HG03095 (cell line): ENCODE measurements around the gene ANKRD34A.
"Not testable (repeated sequence)": the region's sequence is repeated elsewhere in the genome, so short reads cannot be mapped to it uniquely, and the experiment has no call there.

Source experiments
- ATAC-seq: cut with Tn5 transposase; IDR thresholded peaks from one replicate; pipeline ENCODE4 v1.9.1; 2021; ENCODE audit warnings: moderate library complexity; ENCODE audit not compliant: unreplicated experiment

The ANKRD34A gene

DNA sequence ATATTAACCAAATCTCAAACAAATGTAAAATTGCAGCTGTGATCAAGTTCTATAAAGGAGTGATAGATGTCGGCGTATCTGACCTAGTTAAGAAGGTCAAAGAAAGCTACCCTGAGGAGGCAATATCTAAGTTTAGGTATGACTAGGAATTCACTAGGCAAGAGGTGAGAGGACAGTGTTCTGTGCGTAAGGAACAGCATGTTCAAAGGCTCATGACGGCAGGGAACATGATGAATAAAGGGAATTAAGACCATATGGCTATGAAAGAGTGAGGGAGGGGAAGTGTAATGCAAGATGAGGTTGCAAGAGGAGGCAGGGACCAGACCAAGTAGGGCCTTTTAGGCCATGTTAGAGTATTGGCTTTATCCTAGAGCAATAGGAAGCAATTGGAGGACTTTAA lies 15.2 kb downstream of the ANKRD34A start:
- no peak for ATAC-seq

DNA sequence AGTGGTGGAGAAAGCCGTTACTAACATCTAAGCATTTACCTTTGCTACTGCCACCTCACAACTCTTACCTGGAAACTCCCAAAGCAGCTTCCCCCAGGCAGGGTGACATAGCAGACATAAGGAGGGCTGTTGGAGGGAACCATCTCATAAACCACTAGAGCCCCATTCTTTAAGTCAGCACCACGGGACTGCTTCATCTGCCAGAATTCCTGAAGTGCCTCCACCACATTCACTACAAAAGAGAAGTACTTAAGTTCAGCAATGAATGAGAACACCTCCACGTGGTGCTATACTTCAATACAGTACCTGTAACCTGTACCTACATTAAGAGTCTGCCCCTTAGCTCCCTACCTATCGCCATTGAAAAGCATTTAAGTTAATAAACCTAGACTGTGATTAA lies 16.8 kb downstream of the ANKRD34A start:
- no peak for ATAC-seq

DNA sequence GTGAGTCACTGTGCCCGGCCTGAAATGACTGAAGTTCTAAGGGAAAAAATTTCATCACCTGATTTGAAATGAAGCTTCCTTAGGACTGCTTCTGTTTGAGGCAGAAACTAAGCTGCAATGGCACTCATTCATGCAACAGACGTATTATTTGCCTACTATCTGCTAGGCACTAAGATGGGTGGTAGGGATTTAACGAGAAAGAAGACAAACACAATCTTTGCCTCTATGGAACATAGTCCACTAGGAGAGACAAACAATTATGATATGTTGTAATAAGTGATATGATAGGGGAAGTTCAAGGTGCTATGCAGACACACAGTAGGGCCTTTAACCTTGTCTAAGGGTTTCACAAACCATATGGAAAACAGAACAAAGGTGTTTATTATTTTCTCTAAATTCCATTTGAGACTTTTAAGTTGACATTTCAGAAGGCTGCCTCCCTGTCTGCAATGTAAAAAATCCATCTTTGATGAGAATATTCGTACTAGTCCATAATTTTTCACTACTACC lies 17.8 kb downstream of the ANKRD34A start:
- no peak for ATAC-seq

DNA sequence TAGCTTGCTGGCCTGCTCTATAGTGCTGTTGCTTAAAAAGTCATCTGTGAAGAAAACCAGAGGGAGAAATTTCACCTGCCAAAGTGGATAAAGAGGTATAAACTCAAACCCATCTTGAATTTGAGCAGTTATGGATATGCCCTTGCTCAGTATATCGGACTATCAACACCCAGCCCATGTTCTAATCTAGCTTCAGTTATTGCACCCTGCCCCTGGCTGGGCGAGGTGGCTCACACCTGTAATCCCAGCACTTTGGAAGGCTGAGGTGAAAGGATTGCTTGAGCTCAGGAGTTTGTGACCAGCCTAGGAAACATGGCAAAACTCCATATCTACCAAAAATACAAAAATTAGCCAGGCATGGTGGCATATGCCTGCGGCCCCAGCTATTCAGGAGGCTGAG lies 19.8 kb downstream of the ANKRD34A start:
- no peak for ATAC-seq

DNA sequence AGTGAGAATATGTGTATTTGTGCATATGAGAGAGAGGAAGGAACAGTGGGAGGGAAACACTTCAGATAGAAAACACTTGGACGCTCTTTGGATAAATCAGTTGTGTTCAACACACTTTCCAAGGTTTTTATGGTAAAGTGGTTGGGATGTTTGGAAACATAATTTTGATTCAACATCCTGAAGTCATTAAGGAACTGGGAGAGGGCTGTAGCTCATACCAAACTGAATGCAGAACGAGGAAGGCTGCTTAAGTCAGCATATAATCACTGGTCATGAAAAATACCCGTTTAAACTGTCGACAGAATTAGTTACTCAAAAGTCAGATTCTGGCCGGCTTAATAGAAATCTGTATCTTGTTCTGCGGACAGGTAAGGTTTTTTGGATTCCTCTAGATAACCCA lies 21.5 kb downstream of the ANKRD34A start:
- no peak for ATAC-seq

DNA sequence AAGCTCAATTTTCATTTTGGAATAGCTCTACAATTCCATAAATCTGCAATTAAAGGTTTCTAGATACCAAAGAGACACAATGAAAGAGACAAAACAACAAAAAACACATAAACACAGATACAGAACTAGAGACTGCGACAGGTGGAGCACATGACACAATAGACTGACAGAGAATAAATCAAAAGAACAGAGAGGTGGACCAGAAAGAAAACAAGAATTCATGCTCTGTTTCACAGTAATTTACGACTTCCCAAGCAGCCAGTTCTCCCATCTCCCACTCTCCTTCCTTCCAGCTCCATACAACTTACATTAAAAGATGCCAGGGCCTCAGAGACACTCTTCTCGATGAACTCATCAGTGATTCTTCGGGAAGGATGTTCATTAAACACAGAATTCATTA lies 22.0 kb downstream of the ANKRD34A start:
- ATAC-seq: no peak

DNA sequence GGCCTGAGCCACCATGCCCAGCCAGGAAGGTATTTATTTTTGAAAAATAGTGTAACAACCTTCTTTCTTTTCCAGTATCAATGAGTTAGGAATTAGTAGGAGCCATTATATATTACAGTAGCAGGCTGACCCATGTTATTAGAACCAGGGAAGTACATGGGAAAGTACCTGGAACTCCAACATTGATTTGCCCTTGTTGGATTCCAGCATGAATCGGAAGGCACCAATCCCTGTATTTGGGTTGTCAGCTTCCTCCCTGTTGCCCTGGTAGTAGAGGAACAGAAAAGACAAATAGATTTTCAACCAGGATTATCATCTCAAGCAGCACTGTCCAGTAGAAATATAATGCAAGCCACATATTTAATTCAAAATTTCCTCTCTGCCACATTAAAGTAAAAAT lies 26.9 kb downstream of the ANKRD34A start:
- no peak for ATAC-seq

DNA sequence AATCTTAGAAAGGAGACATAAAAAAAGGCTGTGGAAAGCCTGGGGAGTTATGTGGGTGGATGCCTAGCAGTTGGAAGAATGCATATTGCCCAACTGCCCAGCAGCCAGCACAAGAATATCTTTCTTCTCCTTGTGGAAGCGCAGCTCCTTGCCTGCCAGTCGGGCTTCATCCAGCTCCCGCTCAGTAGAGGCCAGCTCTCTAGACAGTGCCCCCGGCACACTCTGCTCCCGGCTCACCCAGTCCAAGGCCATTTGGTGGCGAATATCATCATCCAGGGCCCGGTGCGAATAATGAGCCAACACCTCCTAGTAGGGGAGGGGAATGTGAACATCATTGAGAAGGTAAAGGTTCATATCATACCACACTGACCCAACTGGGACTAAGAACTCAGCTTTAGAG lies 28.1 kb downstream of the ANKRD34A start:
- ATAC-seq: no peak

DNA sequence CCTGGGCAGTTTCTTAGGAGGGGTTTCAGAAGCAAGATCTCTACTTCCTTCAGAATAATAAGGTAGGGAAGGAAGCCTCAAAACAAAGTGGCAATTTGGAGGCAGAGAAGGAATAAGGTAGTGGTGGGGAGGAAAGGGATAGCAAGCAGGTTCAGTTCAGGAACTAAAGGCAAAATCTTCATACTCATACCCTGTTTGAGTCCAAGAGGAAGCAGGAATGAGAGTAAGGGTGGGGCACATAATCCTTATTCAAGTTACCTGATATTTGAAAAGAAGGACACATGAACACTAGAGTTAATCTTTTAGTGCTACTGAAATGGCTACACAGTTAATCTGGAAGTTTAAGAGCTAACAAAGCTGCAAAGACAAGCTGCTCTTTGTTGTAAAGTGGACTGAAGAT lies 28.7 kb downstream of the ANKRD34A start:
- ATAC-seq: no peak

DNA sequence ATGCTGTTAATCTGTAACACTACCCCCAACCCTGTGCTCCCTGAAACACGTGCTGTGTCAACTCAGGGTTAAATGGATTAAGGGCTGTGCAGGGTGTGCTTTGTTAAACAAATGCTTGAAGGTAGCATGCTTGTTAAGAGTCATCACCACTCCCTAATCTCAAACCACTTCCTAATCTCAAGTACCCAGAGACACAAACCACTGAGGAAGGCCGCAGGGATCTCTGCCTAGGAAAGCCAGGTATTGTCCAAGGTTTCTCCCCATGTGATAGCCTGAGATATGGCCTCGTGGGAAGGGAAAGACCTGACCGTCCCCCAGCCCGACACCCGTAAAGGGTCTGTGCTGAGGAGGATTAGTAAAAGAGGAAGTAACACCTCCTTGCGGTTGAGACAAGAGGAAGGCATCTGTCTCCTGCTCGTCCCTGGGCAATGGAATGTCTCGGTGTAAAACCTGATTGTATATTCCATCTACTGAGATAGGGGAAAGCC lies 31.8 kb downstream of the ANKRD34A start:
- not testable (repeated sequence) for ATAC-seq

DNA sequence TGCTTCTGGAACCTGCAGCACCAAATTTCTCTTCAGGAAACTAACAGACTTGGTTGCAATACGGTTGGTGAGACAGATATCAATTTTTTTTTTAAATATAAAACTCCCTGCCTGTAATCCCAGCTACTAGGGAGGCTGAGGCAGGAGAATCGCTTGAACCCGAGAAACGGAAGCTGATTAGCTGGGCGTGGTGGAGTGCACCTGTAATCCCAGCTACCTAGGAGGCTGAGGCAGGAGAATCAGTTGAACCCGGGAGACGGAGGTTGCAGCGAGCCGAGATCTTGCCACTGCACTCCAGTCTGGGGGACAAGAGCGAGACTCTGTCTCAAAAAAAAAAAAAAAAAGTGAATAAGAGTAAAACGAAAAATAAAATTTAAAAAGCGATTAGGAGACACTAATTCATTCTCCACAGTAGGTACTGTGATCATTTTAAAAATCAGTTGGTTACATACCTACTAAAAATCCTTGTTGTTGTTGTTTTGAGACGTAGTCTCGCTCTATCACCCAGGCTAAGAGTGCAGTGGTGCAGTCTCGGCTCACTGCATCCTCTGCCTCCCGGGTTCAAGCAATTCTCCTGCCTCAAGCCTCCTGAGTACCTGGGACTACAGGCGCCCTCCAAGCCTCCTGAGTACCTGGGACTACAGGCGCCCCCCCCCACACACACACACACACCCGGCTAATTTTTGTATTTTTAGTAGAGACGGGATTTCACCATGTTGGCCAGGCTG lies 36.3 kb downstream of the ANKRD34A start:
- no peak for ATAC-seq

DNA sequence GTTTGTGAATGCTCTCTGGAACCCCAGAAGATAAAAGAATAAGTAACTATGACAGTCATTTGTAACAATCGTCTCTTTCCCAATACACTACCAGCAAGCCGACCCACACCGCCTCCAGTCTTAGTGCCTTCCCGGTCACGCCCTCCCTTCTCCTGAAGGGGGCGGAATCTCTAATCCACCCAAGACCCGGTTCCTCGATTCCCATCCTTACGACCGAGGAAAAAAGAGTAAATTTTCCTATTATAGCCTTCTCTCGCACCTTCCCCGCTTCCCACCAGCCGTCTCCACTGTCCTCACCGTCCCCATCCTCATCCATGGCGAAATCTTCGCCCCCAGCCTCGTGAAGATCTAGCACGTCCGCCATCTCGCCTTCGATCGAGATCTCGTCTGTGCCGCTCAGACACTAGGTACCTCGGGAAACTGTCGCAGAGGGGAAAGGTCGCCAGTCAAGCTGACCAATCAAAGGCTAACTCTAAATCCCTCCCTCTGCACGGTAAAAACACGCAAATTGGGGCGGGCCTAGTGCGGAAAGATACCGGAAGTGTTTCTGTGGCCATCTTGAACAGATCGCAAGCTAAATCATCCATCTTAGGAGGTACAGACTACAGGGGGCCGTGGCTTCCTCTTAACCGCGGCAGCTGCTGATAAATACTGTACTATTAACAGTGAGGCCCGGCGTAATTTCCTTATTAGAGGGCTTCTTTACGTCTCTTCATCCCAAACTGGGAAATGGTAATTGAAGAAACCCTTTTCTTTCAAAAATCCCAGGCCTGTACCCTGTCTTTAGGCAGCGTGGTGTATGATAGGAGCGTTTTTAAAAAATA lies 37.1 kb downstream of the ANKRD34A start, which contains the start of gene RBM8A:
Gene RBM8A (minus strand): TSS at position 422 of the 824 bp plus-strand sequence. CDS start 58 bp downstream, at position 364.
- peak; percentile 90 for ATAC-seq

DNA sequence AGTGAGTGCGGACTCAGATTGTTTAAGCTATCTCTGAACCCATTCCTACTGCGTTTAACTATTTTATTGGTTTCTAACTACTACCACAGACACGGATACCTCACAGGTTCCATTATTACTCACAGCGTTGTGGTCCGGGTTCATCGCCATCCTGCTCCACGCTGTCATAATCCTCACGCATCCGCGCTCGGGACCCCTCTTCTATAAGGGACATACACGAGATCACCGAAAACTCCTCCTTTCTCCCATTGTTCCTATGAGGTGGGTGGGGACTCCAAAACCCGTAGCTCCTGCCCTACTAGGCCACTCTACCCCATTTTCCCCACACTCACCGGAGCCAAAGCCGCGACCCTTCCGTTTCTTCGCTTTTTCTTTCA lies 37.7 kb downstream of the ANKRD34A start:
- no peak for ATAC-seq

DNA sequence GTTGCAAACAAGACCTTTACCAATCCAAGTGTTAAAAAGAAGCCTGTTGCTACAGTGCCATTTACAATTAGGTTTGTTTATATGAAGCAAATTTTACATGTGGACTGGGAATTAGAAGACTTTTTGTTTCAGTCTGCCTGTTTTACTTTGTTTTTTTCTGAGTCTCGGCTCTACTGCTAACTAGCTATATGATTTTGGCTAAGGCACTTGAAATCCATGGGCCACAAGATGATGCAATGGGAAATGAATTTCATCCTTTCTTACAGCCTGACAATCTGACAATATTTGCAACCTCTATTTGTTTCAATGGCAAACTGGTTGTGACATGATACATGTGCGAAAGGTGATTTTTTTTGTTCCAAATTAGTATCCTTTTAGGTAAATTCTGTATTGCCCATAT lies 42.1 kb downstream of the ANKRD34A start:
- no peak for ATAC-seq

DNA sequence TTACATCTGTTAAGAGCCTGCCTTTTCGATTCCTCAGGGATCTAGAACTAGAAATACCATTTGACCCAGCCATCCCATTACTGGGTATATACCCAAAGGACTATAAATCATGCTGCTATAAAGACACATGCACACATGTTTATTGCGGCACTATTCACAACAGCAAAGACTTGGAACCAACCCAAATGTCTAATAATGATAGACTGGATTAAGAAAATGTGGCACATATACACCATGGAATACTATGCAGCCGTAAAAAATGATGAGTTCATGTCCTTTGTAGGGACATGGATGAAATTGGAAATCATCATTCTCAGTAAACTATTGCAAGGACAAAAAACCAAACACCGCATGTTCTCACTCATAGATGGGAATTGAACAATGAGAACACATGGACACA lies 44.1 kb downstream of the ANKRD34A start:
- not testable (repeated sequence) for ATAC-seq

DNA sequence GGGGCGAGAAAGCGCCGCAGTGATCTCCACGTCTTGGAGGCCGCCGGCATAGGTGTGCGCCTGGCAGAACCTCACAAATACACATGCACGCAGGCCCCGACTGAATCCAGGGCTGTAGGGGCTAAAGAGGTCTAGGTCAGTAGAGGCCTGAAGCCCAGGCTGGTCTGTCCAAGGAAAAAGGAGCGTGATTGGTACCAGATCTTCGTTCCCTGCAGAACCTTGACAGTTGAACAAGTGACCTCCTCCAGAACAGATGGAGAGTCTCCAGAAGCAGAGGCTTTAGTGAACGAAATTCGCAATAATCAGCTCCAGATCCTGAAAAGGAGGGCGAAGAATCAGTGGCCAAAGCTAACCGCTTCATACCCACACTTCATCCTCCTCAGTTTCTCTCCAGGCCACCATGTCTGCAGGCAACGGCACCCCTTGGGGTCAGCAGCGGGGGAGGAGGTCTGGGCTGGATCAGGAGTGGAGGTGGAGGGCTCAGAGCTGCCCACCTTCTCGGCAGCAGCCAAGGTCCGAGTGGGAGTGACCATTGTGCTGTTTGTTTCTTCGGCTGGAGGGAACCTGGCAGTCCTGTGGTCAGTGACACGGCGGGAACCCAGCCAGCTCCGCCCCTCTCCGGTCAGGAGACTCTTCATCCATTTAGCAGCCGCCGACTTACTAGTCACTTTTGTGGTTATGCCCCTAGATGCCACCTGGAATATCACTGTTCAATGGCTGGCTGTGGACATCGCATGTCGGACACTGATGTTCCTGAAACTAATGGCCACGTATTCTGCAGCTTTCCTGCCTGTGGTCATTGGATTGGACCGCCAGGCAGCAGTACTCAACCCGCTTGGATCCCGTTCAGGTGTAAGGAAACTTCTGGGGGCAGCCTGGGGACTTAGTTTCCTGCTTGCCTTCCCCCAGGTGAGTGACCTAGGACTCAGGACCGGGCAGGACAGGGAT lies 45.1 kb downstream of the ANKRD34A start:
- ATAC-seq: peak; percentile 80

DNA sequence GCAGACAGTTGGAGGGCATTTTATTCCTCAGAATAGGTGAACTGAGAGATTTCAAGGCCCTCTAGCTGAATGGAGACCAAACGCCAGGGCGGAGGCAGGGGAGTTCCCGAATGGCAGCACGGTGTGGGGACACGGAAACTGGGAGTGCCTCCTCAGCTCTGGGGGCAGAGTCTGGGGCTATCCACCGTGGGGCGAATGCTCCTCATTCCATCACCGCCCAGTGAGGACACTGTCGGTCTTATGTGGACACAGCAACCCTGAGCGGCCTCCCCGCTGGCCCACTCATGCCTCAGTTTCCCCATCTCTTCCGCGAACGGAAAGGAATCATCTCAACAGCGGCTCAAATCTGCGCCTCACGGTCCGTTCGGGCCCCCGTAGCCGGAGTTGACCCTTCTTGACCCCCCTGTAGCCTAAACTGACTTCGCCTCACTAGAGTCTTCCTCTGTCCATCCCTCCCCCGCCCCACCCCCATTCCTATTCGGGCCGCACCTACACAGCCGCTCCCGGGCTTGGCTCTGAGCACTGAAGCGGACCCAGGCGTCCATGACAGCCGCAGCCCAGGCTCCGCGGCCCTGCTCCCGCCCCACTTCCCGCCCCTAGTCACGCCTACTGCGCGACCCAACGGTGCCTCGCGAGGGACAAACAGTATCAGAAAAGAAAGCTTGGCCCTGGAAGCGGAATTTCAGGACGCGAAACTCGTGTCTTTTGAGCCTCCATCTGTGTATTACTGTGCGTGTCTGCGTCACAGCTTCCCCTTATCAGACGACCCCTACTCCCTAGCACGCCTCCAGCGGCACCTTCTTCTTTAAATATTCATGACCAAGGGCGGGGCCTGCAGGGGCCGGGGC lies 46.0 kb downstream of the ANKRD34A start, which contains the start of gene PEX11B:
Gene PEX11B (minus strand): TSS at position 574 of the 848 bp plus-strand sequence. CDS start 29 bp downstream, at position 545.
- peak; percentile 63 for ATAC-seq

DNA sequence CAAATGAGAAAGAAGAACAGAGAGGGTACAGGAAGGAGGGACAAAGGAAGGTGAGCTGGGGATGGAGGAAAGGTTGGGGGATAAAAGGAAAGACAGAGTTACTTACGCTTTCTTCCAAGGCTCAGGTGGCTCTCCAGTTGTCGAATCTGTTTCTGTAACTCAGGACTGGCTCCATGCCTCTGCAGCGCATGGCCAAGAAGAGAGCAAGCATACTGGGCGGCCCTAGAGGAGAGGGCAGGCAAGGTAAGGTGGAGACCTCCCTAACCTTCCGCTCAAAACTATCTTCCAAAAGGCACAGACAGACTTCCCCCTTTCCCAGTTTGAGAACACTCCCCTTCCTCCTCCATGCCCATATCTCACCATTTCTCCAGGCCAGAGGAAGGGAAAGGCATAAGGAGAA lies 46.8 kb downstream of the ANKRD34A start:
- no peak for ATAC-seq

DNA sequence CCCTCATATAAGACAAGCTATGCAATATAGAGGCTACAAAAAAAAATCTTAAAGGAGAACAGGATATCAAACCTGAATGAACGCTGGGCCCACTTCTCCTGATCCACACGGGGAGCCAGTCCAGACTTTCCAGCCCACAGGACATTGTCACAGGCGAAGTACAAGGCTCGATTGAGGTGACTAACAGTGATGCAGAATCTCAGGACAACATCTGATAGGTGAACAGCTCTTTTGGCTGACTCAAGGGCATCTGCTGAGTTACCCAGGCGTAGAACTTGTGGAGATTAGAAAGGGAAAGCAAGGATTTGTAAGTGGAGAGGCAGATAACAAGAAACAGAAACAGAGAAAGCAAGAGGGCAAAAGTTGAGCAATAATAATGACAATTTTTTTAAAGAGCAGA lies 47.6 kb downstream of the ANKRD34A start:
- no peak for ATAC-seq
